ENCODE data around the gene RAB33B. TPM values are rescaled to one million over a fixed set of nuclear protein-coding genes. Genes with fewer than 3 reads are reported as not detected.

RAB33B gene
- total RNA-seq, 4 donors from 2014 or later, result 8.1 to 12.3 (median 10.8) TPM

DNA sequence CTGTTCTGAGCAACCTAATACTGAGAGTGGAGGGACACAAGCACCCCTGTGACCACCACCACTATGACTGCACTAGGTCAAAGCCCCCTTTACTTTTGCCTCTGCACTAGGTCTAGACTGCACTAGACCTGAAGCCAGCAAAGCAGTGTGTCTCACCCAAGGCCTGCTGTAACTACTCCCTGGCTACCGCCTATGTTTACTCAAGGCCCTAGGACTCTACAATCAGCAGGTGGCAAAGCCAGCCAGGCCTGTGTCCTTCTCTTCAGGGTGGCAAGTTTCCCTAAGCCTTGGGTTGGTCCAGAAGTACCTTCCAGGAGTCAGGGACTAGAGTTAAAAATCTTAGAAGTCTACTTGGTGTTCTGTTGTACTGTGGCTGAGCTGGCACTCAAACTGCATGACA, 15.9 kb downstream of the RAB33B start:
- intact Hi-C loops (cut with DNase I; ENCODE audit: low total_unique reads), result no loop called here
- no peak for TF ChIP-seq POLR2A (IDR thresholded peaks at IDR 0.05)
- no peak overlapping the region for H3K4me3 ChIP-seq (ENCODE audit: low read depth, poor library complexity, severe bottlenecking)
- 93 to 100% methylated on average over 1 of the region's 1 CpG for WGBS, 2 donors
- DNase-seq (ENCODE audit: low spot score in 2 of 2), result no peak

DNA sequence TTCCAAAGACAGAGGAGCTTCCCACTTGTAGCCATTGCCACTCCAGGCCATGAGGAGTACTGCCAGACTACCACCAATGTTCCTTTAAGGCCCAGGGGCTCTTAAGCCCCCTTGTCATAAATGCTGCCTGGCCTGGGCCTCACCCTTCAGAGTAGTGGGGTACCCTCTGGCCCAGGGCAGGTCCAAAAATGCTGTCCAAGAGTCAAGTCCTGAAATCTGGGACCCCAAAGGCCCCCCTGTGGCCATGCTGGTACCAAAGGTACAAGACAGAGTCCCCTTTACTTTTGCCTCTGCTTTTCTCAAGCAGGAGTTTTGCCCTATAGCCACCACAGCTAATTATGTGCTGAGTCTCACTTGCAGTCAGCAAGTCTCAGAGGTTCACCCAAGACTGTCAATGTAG, 16.4 kb downstream of the RAB33B start:
- H3K4me3 ChIP-seq (ENCODE audit: low read depth, poor library complexity, severe bottlenecking), result no peak overlapping the region
- intact Hi-C loops (cut with DNase I; ENCODE audit: low total_unique reads), result no loop called here
- no peak for TF ChIP-seq POLR2A (IDR thresholded peaks at IDR 0.05)
- TF ChIP-seq, protein P1, sequence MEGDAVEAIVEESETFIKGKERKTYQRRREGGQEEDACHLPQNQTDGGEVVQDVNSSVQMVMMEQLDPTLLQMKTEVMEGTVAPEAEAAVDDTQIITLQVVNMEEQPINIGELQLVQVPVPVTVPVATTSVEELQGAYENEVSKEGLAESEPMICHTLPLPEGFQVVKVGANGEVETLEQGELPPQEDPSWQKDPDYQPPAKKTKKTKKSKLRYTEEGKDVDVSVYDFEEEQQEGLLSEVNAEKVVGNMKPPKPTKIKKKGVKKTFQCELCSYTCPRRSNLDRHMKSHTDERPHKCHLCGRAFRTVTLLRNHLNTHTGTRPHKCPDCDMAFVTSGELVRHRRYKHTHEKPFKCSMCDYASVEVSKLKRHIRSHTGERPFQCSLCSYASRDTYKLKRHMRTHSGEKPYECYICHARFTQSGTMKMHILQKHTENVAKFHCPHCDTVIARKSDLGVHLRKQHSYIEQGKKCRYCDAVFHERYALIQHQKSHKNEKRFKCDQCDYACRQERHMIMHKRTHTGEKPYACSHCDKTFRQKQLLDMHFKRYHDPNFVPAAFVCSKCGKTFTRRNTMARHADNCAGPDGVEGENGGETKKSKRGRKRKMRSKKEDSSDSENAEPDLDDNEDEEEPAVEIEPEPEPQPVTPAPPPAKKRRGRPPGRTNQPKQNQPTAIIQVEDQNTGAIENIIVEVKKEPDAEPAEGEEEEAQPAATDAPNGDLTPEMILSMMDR (IDR thresholded peaks at IDR 0.05), result no peak
- DNase-seq (ENCODE audit: low spot score in 2 of 2), result no peak

DNA sequence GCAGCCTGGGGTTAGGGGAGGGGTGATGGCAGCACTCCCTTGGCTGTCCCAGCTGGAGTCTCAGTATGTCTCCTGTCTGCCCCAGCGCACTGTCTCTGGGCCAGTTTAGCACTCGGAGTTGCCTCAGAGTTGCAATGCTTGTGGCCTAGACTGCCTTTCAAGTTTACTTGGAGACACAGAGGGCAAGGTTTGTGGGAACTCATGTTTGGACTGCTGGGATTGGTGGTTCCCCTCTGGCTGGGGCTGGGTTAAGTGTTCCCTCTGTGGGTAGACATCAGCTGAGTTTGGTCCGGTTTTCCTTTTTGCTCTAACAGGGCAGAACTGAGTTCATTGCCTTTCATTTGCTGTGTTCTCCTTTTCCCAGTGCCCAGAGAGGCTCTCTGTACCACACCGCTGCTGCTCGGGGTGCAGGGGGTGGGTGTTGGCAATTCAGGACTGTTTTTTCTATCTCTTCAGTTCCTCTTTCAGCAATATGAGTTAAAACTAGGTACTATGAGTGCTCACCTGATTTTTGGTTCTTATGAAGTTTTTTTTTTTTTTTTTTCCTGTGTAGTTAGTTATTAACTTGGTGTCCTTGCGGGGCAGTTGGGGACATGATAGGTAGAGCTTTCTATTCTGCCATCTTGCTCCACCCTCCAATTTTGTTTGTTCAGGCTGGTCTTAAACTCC, 17.2 kb downstream of the RAB33B start:
- WGBS, 2 donors, result 88 to 90% methylated on average over 6 of the region's 6 CpGs
- TF ChIP-seq POLR2A (IDR thresholded peaks at IDR 0.05), result no peak
- TF ChIP-seq, protein P1 (IDR thresholded peaks at IDR 0.05), result no peak
- H3K4me3 ChIP-seq (ENCODE audit: low read depth, poor library complexity, severe bottlenecking), result no peak overlapping the region
- intact Hi-C loops (cut with DNase I; ENCODE audit: low total_unique reads), result no loop called here
- no peak for DNase-seq (ENCODE audit: low spot score in 2 of 2)

DNA sequence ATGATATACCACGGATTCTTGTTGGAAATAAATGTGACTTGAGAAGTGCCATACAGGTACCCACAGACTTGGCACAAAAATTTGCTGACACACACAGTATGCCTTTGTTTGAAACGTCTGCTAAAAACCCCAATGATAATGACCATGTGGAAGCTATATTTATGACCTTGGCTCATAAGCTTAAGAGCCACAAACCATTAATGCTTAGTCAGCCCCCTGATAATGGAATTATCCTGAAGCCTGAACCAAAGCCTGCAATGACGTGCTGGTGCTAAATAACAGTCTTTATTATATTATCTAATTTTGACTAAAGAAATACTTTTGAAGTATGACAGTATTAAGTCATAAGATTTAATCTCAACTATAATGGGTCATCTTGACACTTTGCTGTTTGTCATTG, 18.9 kb downstream of the RAB33B start:
- 68 to 69% methylated on average over 3 of the region's 3 CpGs for WGBS, 2 donors
- intact Hi-C loops (cut with DNase I; ENCODE audit: low total_unique reads), result no loop called here
- TF ChIP-seq POLR2A (IDR thresholded peaks at IDR 0.05), result no peak
- TF ChIP-seq, protein P1 (IDR thresholded peaks at IDR 0.05), result no peak
- no peak for DNase-seq (ENCODE audit: low spot score in 2 of 2)
- no peak overlapping the region for H3K4me3 ChIP-seq (ENCODE audit: low read depth, poor library complexity, severe bottlenecking)

DNA sequence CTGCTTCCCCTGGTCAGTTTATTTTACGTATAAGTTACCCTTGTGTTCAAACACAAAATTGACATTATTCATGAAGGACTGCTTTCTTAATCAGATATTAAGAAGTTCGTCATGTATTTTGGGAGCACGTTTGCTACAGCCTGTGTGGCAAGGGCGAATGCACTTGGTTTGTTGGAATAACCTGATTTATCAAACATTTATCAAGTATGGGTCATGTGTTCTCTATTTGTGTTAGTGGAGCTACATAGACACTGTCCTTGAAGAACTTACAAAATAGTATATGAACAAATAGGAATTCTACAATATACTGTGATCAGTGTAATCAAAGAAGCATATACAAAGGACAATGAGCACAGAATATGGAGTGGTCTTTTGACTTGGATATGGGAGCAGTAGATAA, 22.4 kb downstream of the RAB33B start:
- intact Hi-C loops (cut with DNase I; ENCODE audit: low total_unique reads), result no loop called here
- 94 to 99% methylated on average over 4 of the region's 4 CpGs for WGBS, 2 donors
- TF ChIP-seq, protein P1 (IDR thresholded peaks at IDR 0.05), result no peak
- TF ChIP-seq POLR2A (IDR thresholded peaks at IDR 0.05), result no peak
- H3K4me3 ChIP-seq (ENCODE audit: low read depth, poor library complexity, severe bottlenecking), result no peak overlapping the region
- no peak for DNase-seq (ENCODE audit: low spot score in 2 of 2)

DNA sequence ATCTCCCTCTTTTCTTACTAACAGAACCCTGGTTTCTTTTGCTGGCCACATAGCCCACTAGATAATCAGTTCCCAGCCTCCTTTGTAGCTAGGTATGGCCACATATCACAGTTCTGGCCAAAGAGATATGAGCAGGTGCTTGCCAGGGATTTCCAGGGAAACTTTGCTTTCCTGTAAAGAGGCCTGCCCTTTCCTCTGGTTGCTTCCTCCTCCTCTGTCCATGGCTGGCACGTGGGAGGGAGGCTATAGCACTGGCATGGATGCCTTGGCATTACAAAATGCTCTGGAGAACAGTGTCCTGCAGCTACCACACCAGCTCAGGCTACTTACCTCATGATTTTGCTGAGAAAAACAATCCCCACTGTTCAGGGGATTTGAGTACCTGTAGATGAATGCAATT, 27.5 kb downstream of the RAB33B start:
- intact Hi-C loops (cut with DNase I; ENCODE audit: low total_unique reads), result no loop called here
- no peak for DNase-seq (ENCODE audit: low spot score in 2 of 2)

More for the DNA sequence above, 27.5 kb downstream of the RAB33B start:
- 33% methylated on average over 1 of the region's 1 CpG for WGBS, 2 donors
- no peak overlapping the region for H3K4me3 ChIP-seq (ENCODE audit: low read depth, poor library complexity, severe bottlenecking)
- TF ChIP-seq, protein P1 (IDR thresholded peaks at IDR 0.05), result no peak
- no peak for TF ChIP-seq POLR2A (IDR thresholded peaks at IDR 0.05)
